ENCODE data around the gene GOLT1B. TPM values are rescaled to one million over a fixed set of nuclear protein-coding genes. Genes with fewer than 3 reads are reported as not detected.
A peak's percentile ranks its signal among the peaks of the same experiment; 100 is the strongest.
"Not testable (repeated sequence)": the region's sequence is repeated elsewhere in the genome, so short reads cannot be mapped to it uniquely, and the experiment has no call there.

GOLT1B gene
- total RNA-seq: 10 to 100 TPM; 29.4 to 63.0 TPM

- no peak within 1 kb of the TSS for H3K27ac Mint-ChIP-seq
- DNase-seq (ENCODE audit: low spot score in 2 of 2) (peak; percentile 83 to 94), ATAC-seq (peak; percentile 95 to 98)
- no peaks in the 10 kb centered on the region for H3K9me3 Mint-ChIP-seq
- H3K36me3 Mint-ChIP-seq: peaks cover 15 to 29% of the 10 kb centered on the region in 2 donors
Observed at GRCh38 chr12:21501258-21502163, at the start of gene GOLT1B, which contains the start of gene RECQL. Gene GOLT1B (plus strand): TSS chr12:21501789. CDS start chr12:21501924, 135 bp downstream. Gene RECQL (minus strand): TSS chr12:21501635. CDS start chr12:21499570, 2,065 bp downstream.

GRCh38 chr12:21453312-21453852 is 48.2 kb upstream of the GOLT1B start:
- DNase-seq (ENCODE audit: low spot score in 2 of 2) (no peak), ATAC-seq (peak; percentile 19 to 39)
- Mint-ChIP-seq H3K36me3 (peaks cover 15 to 34% of the 10 kb centered on the region in 2 donors), H3K9me3 (no peaks in the 10 kb centered on the region), H3K27ac (peak overlapping the region in 1 of 2 donors; percentile 66)

GRCh38 chr12:21456291-21456780 is 45.3 kb upstream of the GOLT1B start:
- Mint-ChIP-seq H3K36me3 (peaks cover 27 to 29% of the 10 kb centered on the region in 2 donors), H3K9me3 (no peaks in the 10 kb centered on the region), H3K27ac (peak overlapping the region; percentile 33 to 98)
- DNase-seq (ENCODE audit: low spot score in 2 of 2) (peak; percentile 32 to 58), ATAC-seq (peak; percentile 92 to 95)

- Mint-ChIP-seq H3K27ac (no peak overlapping the region), H3K9me3 (no peaks in the 10 kb centered on the region), H3K36me3 (peaks cover 28 to 40% of the 10 kb centered on the region in 2 donors)
- DNase-seq (ENCODE audit: low spot score in 2 of 2): no peak
- no peak for ATAC-seq
Observed at GRCh38 chr12:21459474-21459873, 42.1 kb upstream of the GOLT1B start.

GRCh38 chr12:21467334-21467733 is 34.3 kb upstream of the GOLT1B start:
- not testable (repeated sequence) for ATAC-seq; H3K9me3 Mint-ChIP-seq; H3K27ac Mint-ChIP-seq; DNase-seq (ENCODE audit: low spot score in 2 of 2)
- peaks cover 10 to 31% of the 10 kb centered on the region in 2 donors for H3K36me3 Mint-ChIP-seq

GRCh38 chr12:21471294-21471693 is 30.3 kb upstream of the GOLT1B start:
- no peaks in the 10 kb centered on the region for H3K9me3 Mint-ChIP-seq
- peaks cover 11 to 26% of the 10 kb centered on the region in 2 donors for H3K36me3 Mint-ChIP-seq
- no peak overlapping the region for H3K27ac Mint-ChIP-seq
- DNase-seq (ENCODE audit: low spot score in 2 of 2) (no peak), ATAC-seq (no peak)

GRCh38 chr12:21472197-21472823 is 29.3 kb upstream of the GOLT1B start:
- Mint-ChIP-seq H3K36me3 (peaks cover 14 to 33% of the 10 kb centered on the region in 2 donors), H3K27ac (no peak overlapping the region), H3K9me3 (no peaks in the 10 kb centered on the region)
- DNase-seq (ENCODE audit: low spot score in 2 of 2) (no peak), ATAC-seq (no peak)

GRCh38 chr12:21475552-21475951 is 26.0 kb upstream of the GOLT1B start:
- DNase-seq (ENCODE audit: low spot score in 2 of 2) (no peak), ATAC-seq (no peak)
- H3K36me3 Mint-ChIP-seq: peaks cover 14 to 27% of the 10 kb centered on the region in 2 donors
- H3K27ac Mint-ChIP-seq: no peak overlapping the region
- H3K9me3 Mint-ChIP-seq: no peaks in the 10 kb centered on the region

GRCh38 chr12:21476949-21477348 is 24.6 kb upstream of the GOLT1B start:
- DNase-seq (ENCODE audit: low spot score in 2 of 2) (no peak), ATAC-seq (peak; percentile 93 to 94)

GRCh38 chr12:21478756-21479455 is 22.7 kb upstream of the GOLT1B start:
- no peak for DNase-seq (ENCODE audit: low spot score in 2 of 2)
- H3K36me3 Mint-ChIP-seq: peaks cover 9 to 14% of the 10 kb centered on the region in 2 donors
- peak in 1 of 2 donors; percentile 13 for ATAC-seq
- H3K9me3 Mint-ChIP-seq: no peaks in the 10 kb centered on the region
- H3K27ac Mint-ChIP-seq: no peak overlapping the region

More at GRCh38 chr12:21476949-21477348, 24.6 kb upstream of the GOLT1B start:
- H3K9me3 Mint-ChIP-seq: no peaks in the 10 kb centered on the region
- H3K27ac Mint-ChIP-seq: peak overlapping the region; percentile 7 to 72
- peaks cover 13 to 26% of the 10 kb centered on the region in 2 donors for H3K36me3 Mint-ChIP-seq

GRCh38 chr12:21483531-21483930 is 18.1 kb upstream of the GOLT1B start:
- peaks cover 4 to 11% of the 10 kb centered on the region in 2 donors for H3K36me3 Mint-ChIP-seq
- DNase-seq (ENCODE audit: low spot score in 2 of 2): no peak
- H3K27ac Mint-ChIP-seq: no peak overlapping the region
- no peak for ATAC-seq
- H3K9me3 Mint-ChIP-seq: no peaks in the 10 kb centered on the region

- Mint-ChIP-seq H3K27ac (no peak overlapping the region), H3K9me3 (peaks cover 0 to 2% of the 10 kb centered on the region in 2 donors), H3K36me3 (peaks cover 21 to 24% of the 10 kb centered on the region in 2 donors)
- no peak for ATAC-seq
- DNase-seq (ENCODE audit: low spot score in 2 of 2): no peak
Observed at GRCh38 chr12:21485998-21486397, 15.6 kb upstream of the GOLT1B start.

- H3K36me3 Mint-ChIP-seq: peaks cover 19 to 41% of the 10 kb centered on the region in 2 donors
- no peaks in the 10 kb centered on the region for H3K9me3 Mint-ChIP-seq
- H3K27ac Mint-ChIP-seq: no peak overlapping the region
Observed at GRCh38 chr12:21499765-21500164, 1.8 kb upstream of the GOLT1B start.

GRCh38 chr12:21500786-21501257 is 767 bp upstream of the GOLT1B start:
- ATAC-seq (no peak), DNase-seq (ENCODE audit: low spot score in 2 of 2) (no peak)
- Mint-ChIP-seq H3K36me3 (peaks cover 15 to 31% of the 10 kb centered on the region in 2 donors), H3K9me3 (no peaks in the 10 kb centered on the region), H3K27ac (no peak overlapping the region)

More at GRCh38 chr12:21499765-21500164, 1.8 kb upstream of the GOLT1B start:
- ATAC-seq (no peak), DNase-seq (ENCODE audit: low spot score in 2 of 2) (no peak)

- Mint-ChIP-seq H3K36me3 (peaks cover 15 to 23% of the 10 kb centered on the region in 2 donors), H3K27ac (no peak overlapping the region), H3K9me3 (no peaks in the 10 kb centered on the region)
- peak in 1 of 2 donors; percentile 19 for ATAC-seq
- no peak for DNase-seq (ENCODE audit: low spot score in 2 of 2)
Observed at GRCh38 chr12:21502164-21502496, 541 bp downstream of the GOLT1B start.

GRCh38 chr12:21502872-21503271 is 1.3 kb downstream of the GOLT1B start:
- Mint-ChIP-seq H3K36me3 (peaks cover 17 to 19% of the 10 kb centered on the region in 2 donors), H3K9me3 (no peaks in the 10 kb centered on the region), H3K27ac (no peak overlapping the region)
- ATAC-seq (no peak), DNase-seq (ENCODE audit: low spot score in 2 of 2) (no peak)
